Fibroblast of the aortic adventitia (primary cell): ENCODE data around the gene OR2AT4. TPM values are rescaled to one million over a fixed set of nuclear protein-coding genes. Genes with fewer than 3 reads are reported as not detected.

Source experiments
- DNase-seq: peaks from one replicate; pipeline ENCODE4 v3.0.0-alpha.2; 2010; ENCODE audit warnings: low read depth
- H3K4me3 ChIP-seq: 2 replicates; pipeline ENCODE4 v1.5.1; 2011; ENCODE audit warnings: low read depth, mild to moderate bottlenecking, control low read depth, low read length, moderate library complexity
- CTCF ChIP-seq: IDR thresholded peaks from 2 replicates; pipeline ENCODE4 v1.5.1; 2011; ENCODE audit warnings: mild to moderate bottlenecking, low read length, control low read depth, inconsistent platforms; ENCODE audit not compliant: insufficient read depth
- total RNA-seq: library from RNA; depleted of rRNA; stranded (reverse); fragments of >200 nt; gene quantifications from 2 replicates; pipeline ENCODE4 v1.2.3, GENCODE V29; 2012; ENCODE audit warnings: low replicate concordance

Gene OR2AT4
- total RNA-seq, 1 donor, result under 0.01 TPM

GRCh38 chr11:75040167-75040770 is 56.4 kb downstream of the OR2AT4 start:
- no peak for TF ChIP-seq CTCF
- no peak for DNase-seq
- no peak overlapping the region for H3K4me3 ChIP-seq

DNA sequence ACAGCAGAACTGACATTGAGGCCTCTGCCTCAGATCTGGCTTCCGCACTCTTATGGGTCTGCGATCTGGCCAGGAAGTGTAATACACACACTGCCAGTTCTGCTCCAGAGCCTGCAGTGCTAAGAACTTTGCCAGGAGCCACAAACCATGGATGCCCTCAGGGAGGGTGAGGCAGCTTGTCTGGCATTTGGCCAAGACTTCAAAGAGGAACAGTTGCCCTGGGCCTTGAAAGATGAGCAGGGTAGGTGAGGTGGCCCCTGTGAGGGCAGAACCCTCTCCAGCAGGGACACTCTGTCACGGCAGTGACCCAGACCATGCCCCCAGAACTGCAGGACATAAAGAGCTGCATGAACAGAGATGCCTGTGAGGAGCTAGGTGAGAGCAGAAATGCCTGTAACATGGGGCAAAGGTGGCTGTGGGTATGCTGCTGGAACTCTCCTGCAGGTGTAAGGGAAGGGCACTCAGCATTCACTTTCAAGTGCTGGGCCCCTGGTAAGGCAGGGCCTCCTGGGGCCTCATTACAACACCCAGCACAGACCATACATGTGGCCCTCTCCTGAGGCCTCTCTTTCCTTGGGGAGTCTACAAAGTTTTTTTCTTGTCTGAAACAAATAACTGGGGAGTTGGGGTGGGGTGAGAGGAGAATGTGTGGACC is 60.6 kb downstream of the OR2AT4 start:
- DNase-seq, result no peak
- no peak for TF ChIP-seq CTCF
- H3K4me3 ChIP-seq, result no peak overlapping the region

GRCh38 chr11:75035256-75035655 is 61.4 kb downstream of the OR2AT4 start:
- no peak for DNase-seq
- H3K4me3 ChIP-seq, result no peak overlapping the region
- TF ChIP-seq CTCF, result no peak

GRCh38 chr11:75033916-75034315 is 62.8 kb downstream of the OR2AT4 start:
- H3K4me3 ChIP-seq, result no peak overlapping the region
- DNase-seq, result no peak
- no peak for TF ChIP-seq CTCF

GRCh38 chr11:75032550-75032935 is 64.1 kb downstream of the OR2AT4 start:
- TF ChIP-seq CTCF, result no peak
- no peak overlapping the region for H3K4me3 ChIP-seq
- DNase-seq, result no peak

- TF ChIP-seq CTCF, result peak; percentile 79
- no peak overlapping the region for H3K4me3 ChIP-seq
- DNase-seq, result peak; percentile 72
Measured at GRCh38 chr11:75031771-75032549, 64.7 kb downstream of the OR2AT4 start.

Other genes starting within 250 kb of the OR2AT4 start
- 14.5 and 28.0 TPM in 2 replicates for gene XRRA1, start 147.8 kb downstream of the OR2AT4 start, total RNA-seq
- gene SPCS2, start 147.6 kb downstream of the OR2AT4 start, total RNA-seq, result 7.2 and 43.5 TPM in 2 replicates
- gene NEU3, start 107.9 kb downstream of the OR2AT4 start, total RNA-seq, result 2.9 and 5.2 TPM in 2 replicates
- gene SLCO2B1, start 54.2 kb upstream of the OR2AT4 start, total RNA-seq, result 2.0 TPM in 1 of 2 replicates, not detected in the other
- gene TPBGL, start 143.9 kb upstream of the OR2AT4 start, total RNA-seq, result 0.08 TPM in 1 of 2 replicates, not detected in the other